GM18517 (cell line): ENCODE data around the gene TMEM132A.
"Not testable (repeated sequence)": the region's sequence is repeated elsewhere in the genome, so short reads cannot be mapped to it uniquely, and the experiment has no call there.

Experiments used
- ATAC-seq: cut with Tn5 transposase; IDR thresholded peaks from one replicate; pipeline ENCODE4 v1.9.1; 2021; ENCODE audit warnings: mild to moderate bottlenecking, moderate library complexity; ENCODE audit not compliant: unreplicated experiment

The TMEM132A gene

DNA sequence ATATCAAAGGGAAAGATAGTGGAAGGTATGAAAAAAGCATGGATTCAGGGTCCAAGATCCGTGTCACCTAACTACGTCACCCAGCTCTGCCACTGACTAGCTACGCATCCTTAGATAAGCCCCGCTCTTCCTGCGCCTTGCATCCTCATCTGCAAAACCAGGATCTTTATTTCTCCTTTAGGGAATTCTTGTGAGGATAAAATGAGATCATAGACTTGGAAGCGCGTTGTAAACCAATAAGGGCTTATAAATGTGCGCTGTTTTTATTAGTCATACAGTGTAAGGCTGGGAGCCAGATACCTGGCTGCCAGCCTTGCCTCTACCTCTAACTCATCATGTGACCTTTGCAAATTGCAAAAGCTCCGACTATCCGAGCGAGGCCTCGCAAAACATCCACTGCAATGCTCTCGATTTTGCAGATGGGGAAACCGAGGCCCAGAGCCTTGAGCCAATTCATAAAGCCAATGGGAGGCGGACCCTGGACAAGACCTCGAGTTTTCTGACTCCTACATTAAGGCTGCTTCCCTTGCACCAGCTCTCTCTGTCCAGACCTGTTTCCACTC, 18.6 kb upstream of the TMEM132A start:
- ATAC-seq: no peak

DNA sequence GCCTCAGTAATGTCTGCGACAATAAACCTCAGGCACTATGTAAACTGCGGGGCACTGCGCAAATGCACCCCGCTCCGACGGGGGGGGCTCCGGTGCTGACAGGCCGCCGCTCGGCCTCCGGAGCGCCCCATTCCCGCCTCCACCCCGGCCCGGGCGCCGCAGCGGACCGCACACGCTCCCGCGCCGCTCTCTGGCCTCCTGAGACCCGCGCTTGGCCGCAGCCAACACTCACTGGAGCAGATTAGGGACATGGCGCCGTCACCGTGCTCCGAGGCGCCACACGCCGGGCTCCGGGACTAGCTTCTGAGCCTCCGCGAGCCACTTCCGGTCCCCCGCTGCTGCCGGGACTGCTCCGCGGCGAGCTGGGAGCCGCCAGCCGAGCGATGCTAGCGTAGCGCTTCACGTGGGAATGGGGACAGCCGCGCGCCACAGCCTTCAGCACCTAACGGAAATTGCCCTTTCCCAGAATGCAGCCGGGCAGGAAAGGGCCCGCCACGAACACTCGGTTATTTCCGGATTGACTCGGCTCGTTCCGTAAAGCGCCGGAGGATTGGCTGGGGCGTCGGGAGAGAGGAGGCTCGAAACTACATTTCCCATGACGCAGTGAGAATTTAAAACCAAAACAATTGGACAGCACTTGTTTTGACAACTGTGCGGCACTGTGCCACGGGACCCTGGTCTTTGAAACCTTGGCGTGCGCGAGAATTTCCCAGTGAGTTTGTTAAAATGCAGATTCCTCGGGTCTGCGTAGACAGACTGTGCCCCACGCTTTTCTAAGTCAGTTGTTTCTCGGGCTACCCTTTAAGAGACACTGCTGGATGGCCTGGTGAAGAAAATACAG, 17.9 kb upstream of the TMEM132A start, which contains the start of gene PRPF19:
Gene PRPF19 (minus strand): TSS at position 454 of the 841 bp plus-strand sequence. CDS start 203 bp downstream, at position 251.
- ATAC-seq: peak; percentile 78

DNA sequence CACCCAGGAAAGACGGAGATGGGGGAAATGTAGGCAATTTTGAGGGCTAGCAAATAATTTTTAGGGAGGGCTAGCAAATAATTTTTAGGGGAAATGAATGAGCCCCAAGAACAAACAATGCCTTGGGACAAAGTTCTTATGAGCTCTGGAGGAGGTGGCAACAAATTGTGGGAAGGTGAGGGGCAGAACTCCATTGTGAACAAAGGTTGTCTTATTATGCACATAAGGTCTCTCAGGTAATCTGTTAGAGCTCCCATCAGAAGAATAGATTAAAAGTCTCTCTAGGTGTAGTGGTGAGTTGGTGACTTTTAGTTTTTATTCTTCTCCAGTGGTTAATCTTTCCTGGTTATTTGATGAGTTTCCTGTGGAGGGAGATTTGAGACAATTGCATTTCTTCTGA, 15.5 kb upstream of the TMEM132A start:
- ATAC-seq: no peak

DNA sequence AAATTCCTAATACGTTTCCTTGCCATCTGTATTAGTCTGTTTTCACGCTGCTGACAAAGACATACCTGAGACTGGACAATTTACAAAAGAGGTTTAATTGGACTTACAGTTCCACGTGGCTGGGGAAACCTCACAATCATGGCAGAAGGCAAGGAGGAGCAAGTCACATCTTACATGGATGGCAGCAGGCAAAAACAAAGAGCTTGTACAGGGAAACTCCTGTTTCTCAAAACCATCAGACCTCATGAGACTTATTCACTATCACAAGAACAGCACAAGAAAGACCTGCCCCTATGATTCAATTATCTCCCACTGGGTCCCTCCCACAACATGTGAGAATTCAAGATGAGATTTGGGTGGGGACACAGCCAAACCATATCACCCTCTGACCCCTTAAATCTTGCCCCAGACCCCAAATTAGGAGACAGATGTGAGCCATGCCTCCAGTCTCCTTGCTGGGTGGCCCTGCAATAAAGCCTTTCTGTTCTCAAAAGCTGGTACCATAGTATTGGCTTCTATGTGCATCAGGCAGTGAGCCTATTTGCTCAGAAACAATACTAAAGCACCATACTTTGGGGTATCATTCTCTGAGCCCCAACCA, 14.5 kb upstream of the TMEM132A start:
- ATAC-seq: not testable (repeated sequence)

DNA sequence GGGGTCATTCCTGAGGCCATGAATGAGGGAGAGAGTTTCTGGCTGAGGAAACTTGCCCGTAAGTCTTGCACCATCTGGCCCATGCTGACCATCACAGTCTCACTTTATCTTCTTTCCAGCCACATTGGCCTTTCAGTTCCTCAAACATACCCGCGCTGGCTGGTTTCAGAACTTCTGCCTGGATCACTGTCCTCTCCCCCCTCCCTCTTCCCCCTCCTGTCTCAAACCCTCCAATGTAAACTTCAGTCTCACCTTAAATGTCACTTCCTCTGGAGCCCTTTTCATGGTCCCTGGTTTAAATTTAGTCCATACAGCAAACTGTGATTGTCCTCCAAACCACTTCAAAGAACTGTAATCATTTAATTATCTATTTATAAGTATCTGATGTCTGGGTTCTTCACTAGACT, 14.0 kb upstream of the TMEM132A start:
- peak; percentile 42 for ATAC-seq

DNA sequence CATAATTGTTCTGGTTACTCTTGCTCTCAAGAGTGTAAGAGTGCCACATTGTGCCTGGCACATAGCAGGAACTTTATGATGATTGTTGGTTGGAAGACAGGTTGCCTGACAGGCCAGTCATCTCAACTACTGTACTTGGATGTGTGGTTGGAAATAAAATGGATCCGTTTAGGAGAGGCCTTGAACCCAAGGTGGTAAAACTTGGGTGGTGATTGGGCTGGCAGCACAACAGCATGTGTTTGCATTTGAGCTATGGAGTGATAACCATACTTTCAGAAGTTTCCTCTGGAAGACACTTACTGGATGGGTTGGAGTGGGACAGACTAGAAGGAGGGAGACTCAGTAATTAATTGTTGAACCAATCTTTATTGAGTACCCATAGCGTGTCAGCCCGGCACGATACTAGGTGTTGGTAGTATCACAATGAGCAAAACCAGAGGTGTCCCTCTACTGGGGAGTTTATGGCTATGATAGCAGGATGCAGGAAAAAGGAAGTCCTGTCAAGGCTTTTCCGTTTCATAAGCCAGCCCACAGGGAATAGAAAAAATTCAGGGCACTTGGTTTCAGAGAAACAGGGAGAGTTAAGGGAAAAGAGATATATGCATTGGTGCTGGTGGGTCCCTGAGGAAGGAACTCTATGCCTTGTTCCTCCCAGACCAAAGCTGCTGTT, 13.4 kb upstream of the TMEM132A start:
- ATAC-seq: no peak

DNA sequence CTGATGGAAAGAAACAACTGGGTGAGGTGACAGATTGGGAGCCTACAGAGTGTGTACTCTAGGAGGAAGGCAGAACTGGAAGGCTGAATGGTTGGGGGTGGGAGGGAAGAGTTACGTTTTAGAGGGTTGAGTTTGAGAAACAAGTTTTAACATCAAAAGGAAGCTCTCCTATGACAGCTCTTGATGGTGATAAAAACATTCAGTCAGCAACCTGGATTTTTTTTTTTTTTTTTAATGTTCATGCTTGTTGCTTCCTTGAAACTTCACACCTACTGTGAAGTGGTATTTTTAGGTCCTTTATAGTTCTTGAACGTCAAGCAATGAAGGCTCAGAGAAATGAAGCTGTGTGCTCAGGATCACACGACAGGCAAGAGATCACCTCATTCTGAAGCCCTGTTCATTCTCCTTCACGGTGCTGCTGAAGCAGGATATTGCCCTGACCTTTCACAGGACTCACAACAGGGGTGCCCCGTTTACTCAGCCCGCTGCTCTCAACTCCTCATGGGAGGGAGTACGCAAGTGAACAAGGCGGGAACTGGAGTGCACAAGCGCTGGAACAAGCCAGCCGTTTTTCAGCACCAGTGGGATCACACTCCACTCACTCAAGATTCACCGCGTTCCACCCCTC, 11.9 kb upstream of the TMEM132A start:
- no peak for ATAC-seq

DNA sequence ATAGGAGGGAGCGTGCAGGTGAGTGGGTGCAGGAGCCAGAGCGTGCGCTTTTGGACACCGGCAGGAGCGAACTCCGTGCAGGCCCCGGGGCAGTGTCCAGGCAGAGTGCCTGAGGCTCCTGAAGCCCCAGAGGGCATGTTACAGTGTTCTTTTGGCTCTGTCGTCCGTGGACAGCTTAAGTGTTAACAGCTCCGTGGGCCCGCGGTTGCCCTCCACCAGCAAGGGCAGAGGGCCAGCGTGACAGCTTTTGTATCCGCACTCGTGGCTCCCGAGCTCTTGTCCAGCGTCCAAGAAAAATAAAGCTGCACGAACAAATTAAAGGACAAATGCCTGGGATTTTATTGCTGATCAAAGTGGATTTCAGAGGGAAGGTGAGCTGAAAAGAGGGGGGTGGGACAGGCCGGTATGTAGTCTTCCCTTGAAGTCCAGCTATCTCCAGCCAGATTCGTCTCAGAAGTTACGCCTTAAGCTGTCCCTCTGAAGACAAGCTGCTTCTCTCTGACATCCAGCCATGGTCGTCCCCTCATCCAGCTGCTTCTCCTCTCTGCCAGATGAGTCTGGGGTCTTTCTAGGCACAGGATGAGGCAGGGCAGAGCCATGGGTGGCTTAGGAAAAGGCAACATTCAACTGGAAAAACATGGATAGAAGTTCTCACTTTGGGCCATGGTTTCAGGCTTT, 11.3 kb upstream of the TMEM132A start:
- no peak for ATAC-seq

DNA sequence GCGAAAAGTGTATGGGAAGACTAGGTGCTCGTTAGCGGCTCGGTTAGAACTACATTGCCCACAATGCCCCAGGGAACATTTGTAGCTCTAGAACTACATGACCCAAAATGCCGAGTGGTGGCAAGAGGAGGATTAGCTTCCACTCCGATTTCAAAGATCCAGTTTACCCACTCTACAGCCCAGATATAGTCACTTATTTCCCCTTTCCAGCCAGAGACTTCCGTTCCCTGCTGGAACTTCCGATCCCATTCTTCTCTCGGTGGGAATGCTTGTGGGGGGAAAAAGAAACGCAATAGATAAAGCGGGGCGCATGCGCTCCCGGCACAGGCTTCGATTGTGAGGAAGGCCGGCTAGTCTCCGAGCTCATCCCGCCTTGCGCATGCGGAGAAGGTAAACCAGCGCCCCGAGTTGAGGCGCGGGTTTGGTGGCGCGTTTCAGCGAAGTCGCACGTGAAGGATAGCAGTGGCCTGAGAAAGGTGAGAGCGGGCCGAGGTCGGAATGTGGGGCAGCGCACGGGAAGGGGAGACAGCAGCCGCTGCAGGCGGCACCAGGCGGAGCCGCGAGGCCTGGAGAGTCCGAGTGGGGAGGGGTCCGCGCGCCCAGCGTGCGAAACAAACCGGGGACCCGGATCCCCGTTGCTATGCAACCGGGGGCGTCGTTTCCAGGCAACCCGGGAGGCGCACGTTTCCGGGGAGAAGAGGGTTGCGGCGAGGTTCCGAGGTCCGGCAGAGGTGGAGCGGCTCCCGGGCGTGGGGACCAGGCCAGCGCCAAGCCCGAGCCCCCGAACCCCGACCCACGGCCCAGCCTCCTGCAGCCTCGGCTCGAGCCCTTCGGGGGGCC, 10.2 kb upstream of the TMEM132A start, which contains the start of gene TMEM109:
Gene TMEM109 (plus strand): TSS at position 366 of the 840 bp plus-strand sequence. CDS start 5,536 bp downstream, outside the sequence.
- ATAC-seq: peak; percentile 38

DNA sequence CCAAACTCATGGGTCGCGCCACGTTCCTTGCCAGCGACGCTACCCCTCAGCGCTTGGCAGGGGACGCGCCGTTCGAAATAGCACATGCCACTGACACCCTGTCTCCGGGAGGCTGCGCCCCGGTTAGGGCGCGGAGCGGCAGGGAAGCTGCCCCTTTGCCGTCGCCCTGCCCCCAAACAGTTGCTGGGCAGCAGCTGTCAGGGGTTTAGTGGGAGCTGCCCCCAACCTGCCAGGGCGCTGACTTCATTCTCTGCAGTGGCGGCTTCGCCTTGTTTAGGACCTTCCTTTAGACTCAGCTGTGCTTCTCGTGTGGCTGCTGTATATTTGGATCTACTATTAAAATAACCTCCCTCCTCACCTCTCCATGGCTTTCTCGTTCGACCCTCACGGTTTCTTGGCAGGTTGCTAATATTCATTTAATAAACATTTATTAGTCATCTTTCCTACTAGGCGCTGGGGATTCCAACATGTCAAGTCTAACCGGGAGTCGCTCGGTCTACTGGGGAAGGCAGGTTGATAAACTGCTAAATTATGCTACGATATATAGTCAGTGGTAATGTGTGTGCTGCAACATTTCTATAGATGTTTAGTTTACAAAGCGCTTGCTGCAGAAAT, 9.5 kb upstream of the TMEM132A start:
- no peak for ATAC-seq

DNA sequence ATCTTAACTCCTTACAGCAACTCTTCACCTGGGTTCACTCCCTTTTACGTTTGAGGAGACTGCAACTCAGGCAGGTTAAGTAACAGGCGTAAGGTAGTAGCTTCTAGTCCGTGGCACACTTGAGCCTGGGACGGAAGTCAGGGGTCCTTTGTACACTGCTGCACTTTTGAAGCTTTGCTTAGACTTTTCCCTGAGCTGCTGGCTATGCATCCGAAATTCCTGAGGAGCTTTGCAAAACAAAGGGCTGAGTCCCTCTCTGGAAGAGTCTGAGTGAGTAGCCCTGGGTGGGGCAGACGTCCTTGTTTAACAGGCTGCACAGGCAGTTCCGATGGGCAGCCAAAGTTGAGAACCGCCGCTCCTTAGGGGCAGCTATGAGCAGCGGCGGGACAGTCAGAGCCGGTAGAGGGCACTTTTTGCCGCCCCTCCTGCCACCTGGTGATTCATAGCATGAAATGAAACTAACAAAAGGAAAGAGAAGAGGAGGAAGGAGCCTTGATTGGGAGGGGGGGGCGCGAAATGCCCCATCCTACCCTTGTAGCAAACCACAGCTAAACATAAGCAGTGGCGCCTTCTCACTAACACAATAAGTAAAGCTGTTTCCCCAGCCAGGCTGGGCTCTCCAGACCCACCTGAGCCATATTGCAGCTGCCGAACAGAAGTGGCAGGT, 8.9 kb upstream of the TMEM132A start:
- ATAC-seq: peak; percentile 60

DNA sequence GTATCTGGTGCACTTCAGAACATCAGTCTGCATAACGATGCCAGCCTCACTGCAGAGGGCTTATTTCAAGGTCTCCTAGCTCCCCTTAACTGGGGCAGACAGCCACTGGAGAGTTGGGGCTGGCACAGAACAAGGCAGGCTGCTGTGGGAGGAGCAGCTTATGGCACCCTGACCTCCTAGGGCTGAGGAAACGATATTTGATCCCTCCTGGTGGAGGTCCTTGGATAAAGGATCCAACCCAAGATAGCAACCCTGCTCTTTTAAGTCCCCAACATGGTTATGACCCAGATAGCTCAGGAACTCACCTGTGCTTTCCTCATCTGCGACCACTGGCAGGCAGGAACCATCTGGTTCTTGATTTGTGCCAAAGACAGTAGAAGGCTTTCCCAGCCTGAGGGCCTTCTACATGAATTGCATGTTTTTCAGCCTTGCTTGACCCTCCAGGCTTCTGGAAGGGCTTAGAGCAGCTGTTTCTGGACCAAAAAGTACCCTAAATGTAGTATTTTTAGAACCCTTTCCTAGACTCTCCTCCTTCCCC, 7.5 kb upstream of the TMEM132A start:
- no peak for ATAC-seq

DNA sequence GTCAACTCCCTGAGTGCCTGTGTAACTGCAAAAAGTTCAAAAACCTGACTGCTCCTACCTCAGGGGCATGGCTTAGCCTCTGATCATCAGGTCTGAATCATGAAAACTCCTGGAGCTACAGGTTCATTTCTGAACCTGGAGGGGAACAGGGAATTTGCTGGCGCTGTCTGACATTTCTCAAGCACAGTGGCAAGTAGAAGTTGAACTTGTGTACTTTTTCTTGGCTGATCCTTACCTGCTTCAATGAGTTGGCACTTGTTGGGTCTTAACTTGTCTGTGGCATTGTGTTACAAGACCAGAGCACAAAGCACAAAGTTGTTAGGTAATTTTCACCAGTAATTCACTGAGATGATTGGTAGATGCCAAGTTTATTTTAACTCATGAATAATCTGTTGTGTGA, 7.0 kb upstream of the TMEM132A start:
- no peak for ATAC-seq

DNA sequence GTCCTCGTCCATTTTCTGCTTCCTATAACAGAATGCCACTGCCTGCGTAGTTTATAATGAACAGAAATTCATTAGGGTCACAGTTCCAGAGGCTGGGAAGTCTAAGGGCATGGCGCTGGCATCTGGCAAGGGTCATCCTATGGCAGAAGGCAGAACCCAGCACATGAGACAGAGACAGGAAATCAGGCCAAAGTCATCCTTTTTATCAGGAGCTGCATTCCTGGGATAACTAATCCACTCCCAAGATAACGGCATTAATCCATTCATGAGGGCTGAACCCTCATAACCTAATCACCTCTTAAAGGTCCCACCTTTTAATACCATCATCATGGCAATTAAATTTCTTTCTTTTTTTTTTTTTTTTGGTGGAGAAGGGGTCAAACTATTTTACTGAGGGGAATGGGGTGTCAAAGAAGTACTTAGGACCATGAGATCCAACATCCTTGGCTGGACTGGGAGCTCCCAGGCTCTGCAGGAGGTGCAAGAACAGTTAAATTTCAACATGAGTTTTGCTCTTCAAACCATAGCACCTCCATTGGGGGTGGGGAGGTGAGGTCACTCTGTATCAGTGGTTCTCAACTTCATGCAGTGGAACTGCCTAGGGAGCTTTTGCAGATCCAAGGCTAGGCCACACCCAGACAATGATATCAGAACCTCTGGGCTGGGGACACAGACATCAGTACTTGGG, 5.9 kb upstream of the TMEM132A start:
- no peak for ATAC-seq

DNA sequence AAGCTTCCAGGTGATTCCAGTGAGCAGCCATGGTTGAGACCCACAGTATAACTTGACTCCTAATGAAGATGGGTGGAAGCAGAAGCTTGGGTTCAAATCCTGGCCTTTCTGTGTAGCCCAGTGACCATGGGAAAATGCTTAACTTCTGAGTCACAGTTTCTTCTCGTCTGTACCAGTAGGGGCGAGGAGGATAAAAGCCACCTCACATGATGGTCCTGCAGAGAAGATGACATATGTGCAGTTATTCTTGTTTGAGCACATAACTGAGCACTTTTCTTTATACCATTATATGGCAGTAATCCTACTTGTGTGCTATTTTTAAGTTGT, 5.4 kb upstream of the TMEM132A start:
- ATAC-seq: no peak

DNA sequence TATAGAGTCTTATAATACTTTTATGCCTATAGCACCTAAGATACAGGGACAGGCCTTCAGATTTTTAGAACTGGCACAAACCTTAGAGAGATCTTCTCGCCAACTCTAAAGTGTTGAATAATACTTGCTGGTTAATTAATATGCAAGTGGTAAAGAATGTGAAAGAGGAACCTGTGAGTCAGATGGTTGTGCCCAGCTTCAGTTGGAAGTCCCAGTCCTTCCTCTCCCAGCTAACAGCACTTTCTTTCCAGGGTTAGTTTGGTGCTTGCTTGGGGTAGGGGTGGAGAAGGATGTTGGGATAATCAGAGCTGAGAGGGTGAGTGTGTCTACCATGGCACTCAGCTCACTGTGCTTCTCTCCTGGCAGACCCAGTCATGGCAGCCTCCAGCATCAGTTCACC, 4.9 kb upstream of the TMEM132A start:
- no peak for ATAC-seq

DNA sequence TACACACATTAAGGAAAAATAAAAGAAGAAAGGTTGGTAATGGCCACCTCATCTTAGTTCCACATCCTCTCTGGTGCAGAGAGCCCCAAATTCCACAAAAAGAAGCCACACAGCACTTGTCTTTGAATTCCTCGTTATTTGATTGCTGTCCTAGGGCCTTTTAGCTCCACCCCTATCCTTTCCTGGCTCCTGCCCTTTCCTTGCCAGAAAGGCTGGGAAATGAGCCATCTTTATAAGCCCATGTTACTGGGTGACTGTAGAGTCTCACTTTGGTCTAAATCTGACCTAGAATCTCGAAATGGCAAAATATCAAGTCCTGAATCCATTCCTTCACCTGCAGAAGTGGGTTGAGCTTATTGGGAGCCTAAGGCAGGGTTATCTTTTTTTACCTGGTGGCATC, 4.3 kb upstream of the TMEM132A start:
- no peak for ATAC-seq

DNA sequence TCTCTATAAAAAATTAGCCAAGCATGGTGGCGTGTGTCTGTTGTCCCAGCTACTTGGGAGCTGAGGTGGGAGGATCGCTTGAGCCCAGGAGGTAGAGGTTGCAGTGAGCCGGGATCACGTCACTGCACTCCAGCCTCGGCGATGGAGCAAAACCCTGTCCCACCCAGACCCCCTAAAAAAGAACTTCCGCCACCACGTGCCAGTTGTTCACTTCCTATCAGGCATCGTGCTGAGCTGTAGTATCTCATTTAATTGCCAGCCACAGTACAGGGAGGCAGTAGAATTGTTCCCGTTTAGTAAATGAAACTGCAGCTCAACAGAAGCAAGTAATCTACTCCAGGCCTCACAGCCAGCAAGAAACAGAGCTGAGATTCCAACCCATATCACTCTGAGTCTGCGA, 3.0 kb upstream of the TMEM132A start:
- ATAC-seq: no peak
